B cell (primary cell): Measurements from ENCODE around the gene MEIS3. TPM values are rescaled to one million over a fixed set of nuclear protein-coding genes. Genes with fewer than 3 reads are reported as not detected.

ENCODE experiments used
- ATAC-seq: fragments of 200-7000 bp; cut with Tn5 transposase; one replicate; pipeline ENCODE4 v1.10.0; 2021; ENCODE audit warnings: low read depth, mild to moderate bottlenecking, moderate number of reproducible peaks, moderate library complexity
- CTCF ChIA-PET: fragments of 350-600 bp; sonication (Branson Sonifier 250); formaldehyde crosslinking; loops from one replicate; lab custom pipeline; 2021; ENCODE audit warnings: antibody characterized with exemption, inconsistent platforms; lab: Charles Lee
- POLR2A ChIA-PET: fragments of 350-600 bp; sonication (Branson Sonifier 250); formaldehyde crosslinking; loops from one replicate; lab custom pipeline; 2021; ENCODE audit warnings: antibody characterized with exemption; lab: Charles Lee
- DNase-seq: peaks from one replicate; pipeline ENCODE4 v3.0.0; 2013
- H2AFZ ChIP-seq: 2 replicates; pipeline ENCODE4 v1.6.1; 2012; ENCODE audit warnings: mild to moderate bottlenecking, low read depth, low read length; ENCODE audit not compliant: insufficient read depth, poor library complexity, severe bottlenecking
- H3K27ac ChIP-seq, 2 donors: 1 replicate in 1 of 2; 2 replicates in 1 of 2; pipeline ENCODE4 v1.5.1; 2012 to 2013; ENCODE audit warnings: low read length in 2 of 2, mild to moderate bottlenecking in 2 of 2, moderate library complexity in 1 of 2
- H3K27me3 ChIP-seq, 4 experiments: fragments of 200-600 bp in 1 of 4; sonication (generic) in 1 of 4; replicated peaks in 1 of 4; 1 replicate in 2 of 4; 2 replicates in 2 of 4; pipeline versions ENCODE4 v1.6.1 to v1.7.0; 2013 to 2016; ENCODE audit warnings: low read length in 3 of 4, mild to moderate bottlenecking in 2 of 4, mixed read lengths in 1 of 4, moderate library complexity in 1 of 4; ENCODE audit not compliant: insufficient read depth in 4 of 4, control insufficient read depth in 3 of 4; ENCODE audit errors: control extremely low read depth in 1 of 4
- H3K36me3 ChIP-seq, 2 experiments: replicated peaks in 1 of 2; 1 replicate in 1 of 2; 2 replicates in 1 of 2; pipeline versions ENCODE4 v1.6.1 to v1.7.1; 2013; ENCODE audit warnings: low read length in 1 of 2; ENCODE audit not compliant: insufficient read depth in 2 of 2, control insufficient read depth in 1 of 2; ENCODE audit errors: control extremely low read depth in 1 of 2, extremely low read depth in 1 of 2
- H3K4me1 ChIP-seq, 2 donors: fragments of 200-600 bp in 1 of 2; sonication (generic) in 1 of 2; 1 replicate in 1 of 2; 2 replicates in 1 of 2; pipeline versions ENCODE4 v1.5.1 to v1.6.1; 2013 to 2017; ENCODE audit warnings: low read length in 2 of 2; ENCODE audit not compliant: control insufficient read depth in 2 of 2, insufficient read depth in 2 of 2
- H3K4me2 ChIP-seq: replicated peaks from 2 replicates; pipeline ENCODE3; 2012; ENCODE audit warnings: mild to moderate bottlenecking, low read depth, low read length; ENCODE audit not compliant: poor library complexity, severe bottlenecking
- H3K4me3 ChIP-seq, 5 experiments: fragments of 200-600 bp in 1 of 5; sonication (generic) in 1 of 5; 1 replicate in 3 of 5; 2 replicates in 2 of 5; pipeline versions ENCODE4 v1.5.1 to v1.7.0; 2011 to 2016; ENCODE audit warnings: low read length in 4 of 5, mild to moderate bottlenecking in 4 of 5, low read depth in 2 of 5, control low read depth in 1 of 5, moderate library complexity in 1 of 5; ENCODE audit not compliant: insufficient read depth in 1 of 5; ENCODE audit errors: control extremely low read depth in 1 of 5, extremely low read depth in 1 of 5
- H3K79me2 ChIP-seq: fragments of 200-600 bp; sonication (generic); one replicate; pipeline ENCODE4 v1.6.0; 2016; ENCODE audit warnings: low read length; ENCODE audit not compliant: control insufficient read depth, insufficient read depth
- H3K9ac ChIP-seq: fragments of 200-600 bp; sonication (generic); 2 replicates; pipeline ENCODE4 v1.6.1; 2017; ENCODE audit warnings: mild to moderate bottlenecking, low read length, moderate library complexity
- H3K9me3 ChIP-seq, 3 donors: one replicate each; pipeline versions ENCODE4 v1.6.1 to v1.7.1; 2013; ENCODE audit warnings: low read length in 2 of 3; ENCODE audit not compliant: control insufficient read depth in 2 of 3, insufficient read depth in 1 of 3; ENCODE audit errors: control extremely low read depth in 1 of 3
- H4K20me1 ChIP-seq: 2 replicates; pipeline ENCODE4 v1.6.0; 2012; ENCODE audit warnings: mild to moderate bottlenecking, low read length; ENCODE audit not compliant: insufficient read depth, control insufficient read depth, poor library complexity, severe bottlenecking
- H3K27ac Mint-ChIP-seq: one replicate; pipeline ENCODE4 v1.8.0; 2021; ENCODE audit warnings: mixed read lengths
- H3K27me3 Mint-ChIP-seq: one replicate; pipeline ENCODE4 v1.8.0; 2021; ENCODE audit warnings: mixed read lengths
- H3K4me1 Mint-ChIP-seq: one replicate; pipeline ENCODE4 v1.8.0; 2021; ENCODE audit warnings: mixed read lengths
- H3K4me3 Mint-ChIP-seq: one replicate; pipeline ENCODE4 v1.8.0; 2021; ENCODE audit warnings: mixed read lengths
- H3K9me3 Mint-ChIP-seq: one replicate; pipeline ENCODE4 v1.8.0; 2022; ENCODE audit warnings: mixed read lengths; ENCODE audit not compliant: insufficient read depth
- EZH2 ChIP-seq: IDR thresholded peaks from 2 replicates; pipeline ENCODE4 v1.6.1; 2012; ENCODE audit warnings: borderline replicate concordance, low read depth, mild to moderate bottlenecking, moderate library complexity, low read length; ENCODE audit not compliant: insufficient read depth, poor library complexity, severe bottlenecking
- WGBS: methylation state at CpG from one replicate; pipeline ENCODE4 v1.1.5; 2013; ENCODE audit warnings: missing lambda C conversion rate; ENCODE audit not compliant: insufficient coverage; 5-methylcytosine and 5-hydroxymethylcytosine counted together
- intact Hi-C: fragments of 100-400 bp; cut with micrococcal nuclease; formaldehyde crosslinking; loops from one replicate; pipeline ENCODE4 v1.10.0; 2022
- polyA plus RNA-seq: library from polyadenylated mRNA; depleted of rRNA; stranded (reverse); fragments of >200 nt; gene quantifications from 2 replicates; pipeline ENCODE4 v1.2.3, GENCODE V29; 2012
- total RNA-seq, 2 donors: library from RNA; stranded (reverse); fragments of 120-200 nt in 1 of 2; gene quantifications; 1 replicate in 1 of 2; 2 replicates in 1 of 2; pipeline versions ENCODE4 v1.2.3 to v1.2.4, GENCODE V29; 2013 to 2022
- TF ChIP-seq, protein P1 (sequence below): fragments of 200-600 bp; IDR thresholded peaks from one replicate; pipeline ENCODE4 v1.8.0; 2022; ENCODE audit warnings: antibody characterized with exemption, mild to moderate bottlenecking

MEIS3 gene
- total and polyA plus RNA-seq, 2 donors (not counting 1 experiment from before 2014, with no cell fraction given), result not detected

- Mint-ChIP-seq H3K4me3 (no peak overlapping the region), H3K9me3 (no peaks in the 10 kb centered on the region), H3K27ac (no peak overlapping the region), H3K27me3 (peaks cover 76% of the 10 kb centered on the region), H3K4me1 (peaks cover 28% of the 10 kb centered on the region)
- Histone ChIP-seq H3K4me3 (no peak overlapping the region), H3K4me1 (peaks cover 32 to 42% of the 10 kb centered on the region in 2 donors), H3K4me2 (no peak overlapping the region), H3K9me3 (peaks cover 0 to 44% (median 6%) of the 10 kb centered on the region in 3 donors), H4K20me1 (no peaks in the 10 kb centered on the region), H3K36me3 (no peaks in the 10 kb centered on the region), H2AFZ (no peak overlapping the region), H3K27ac (no peak overlapping the region), H3K27me3 (peaks cover 0 to 86% (median 48%) of the 10 kb centered on the region in 4 experiments), H3K79me2 (no peaks in the 10 kb centered on the region), H3K9ac (no peak overlapping the region)
- intact Hi-C loops, result no loop called here
- POLR2A ChIA-PET, result no interaction called here
- WGBS, result 26% methylated on average over 18 of the region's 22 CpGs
- no peak for TF ChIP-seq EZH2
- TF ChIP-seq, protein P1, sequence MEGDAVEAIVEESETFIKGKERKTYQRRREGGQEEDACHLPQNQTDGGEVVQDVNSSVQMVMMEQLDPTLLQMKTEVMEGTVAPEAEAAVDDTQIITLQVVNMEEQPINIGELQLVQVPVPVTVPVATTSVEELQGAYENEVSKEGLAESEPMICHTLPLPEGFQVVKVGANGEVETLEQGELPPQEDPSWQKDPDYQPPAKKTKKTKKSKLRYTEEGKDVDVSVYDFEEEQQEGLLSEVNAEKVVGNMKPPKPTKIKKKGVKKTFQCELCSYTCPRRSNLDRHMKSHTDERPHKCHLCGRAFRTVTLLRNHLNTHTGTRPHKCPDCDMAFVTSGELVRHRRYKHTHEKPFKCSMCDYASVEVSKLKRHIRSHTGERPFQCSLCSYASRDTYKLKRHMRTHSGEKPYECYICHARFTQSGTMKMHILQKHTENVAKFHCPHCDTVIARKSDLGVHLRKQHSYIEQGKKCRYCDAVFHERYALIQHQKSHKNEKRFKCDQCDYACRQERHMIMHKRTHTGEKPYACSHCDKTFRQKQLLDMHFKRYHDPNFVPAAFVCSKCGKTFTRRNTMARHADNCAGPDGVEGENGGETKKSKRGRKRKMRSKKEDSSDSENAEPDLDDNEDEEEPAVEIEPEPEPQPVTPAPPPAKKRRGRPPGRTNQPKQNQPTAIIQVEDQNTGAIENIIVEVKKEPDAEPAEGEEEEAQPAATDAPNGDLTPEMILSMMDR, result no peak
- DNase-seq (no peak), ATAC-seq (no peak)
- CTCF ChIA-PET, result interaction anchor here (1.5 kb wide), 1 partner anchor 254 kb away, joined by 3 read pairs; no protein-coding TSS in a partner anchor
Observed at GRCh38 chr19:47444388-47444821, 25.1 kb upstream of the MEIS3 start.

DNA sequence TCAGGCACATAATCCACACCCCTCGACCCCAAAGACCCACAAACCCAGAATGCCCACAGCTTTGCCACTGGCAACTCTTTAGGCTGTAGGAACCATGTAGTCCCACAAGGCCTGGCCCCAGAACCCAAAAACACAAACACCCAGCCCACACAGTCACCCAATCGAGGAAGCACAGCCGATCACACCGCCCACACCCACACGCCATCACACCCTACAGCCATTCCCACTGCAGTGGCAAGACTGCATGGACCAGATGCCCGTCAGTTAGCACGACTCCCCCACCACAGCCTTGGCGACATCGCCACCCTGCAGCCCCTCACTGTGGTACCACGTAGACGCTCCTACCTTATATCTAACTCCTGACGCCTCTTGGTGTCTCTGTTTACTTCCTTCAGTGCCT lies 24.0 kb upstream of the MEIS3 start:
- H2AFZ ChIP-seq, result no peak overlapping the region
- H3K36me3 ChIP-seq, result no peaks in the 10 kb centered on the region
- intact Hi-C loops, result no loop called here
- H3K27ac ChIP-seq, result no peak overlapping the region
- no peak overlapping the region for H3K9ac ChIP-seq
- ChIA-PET POLR2A (no interaction called here), CTCF (no interaction called here)
- no peak overlapping the region for H3K4me2 ChIP-seq
- peaks cover 0 to 50% (median 6%) of the 10 kb centered on the region in 3 donors for H3K9me3 ChIP-seq
- DNase-seq (no peak), ATAC-seq (no peak)
- no peak overlapping the region for H3K4me3 ChIP-seq
- H3K4me1 ChIP-seq, result peaks cover 32 to 42% of the 10 kb centered on the region in 2 donors
- no peaks in the 10 kb centered on the region for H3K9me3 Mint-ChIP-seq
- WGBS, result 63% methylated on average over 12 of the region's 12 CpGs
- peaks cover 75% of the 10 kb centered on the region for H3K27me3 Mint-ChIP-seq
- TF ChIP-seq EZH2, result no peak
- TF ChIP-seq, protein P1, result no peak
- H3K27me3 ChIP-seq, result peaks cover 0 to 81% (median 47%) of the 10 kb centered on the region in 4 experiments
- H3K79me2 ChIP-seq, result no peaks in the 10 kb centered on the region
- peaks cover 27% of the 10 kb centered on the region for H3K4me1 Mint-ChIP-seq
- no peaks in the 10 kb centered on the region for H4K20me1 ChIP-seq
- H3K27ac Mint-ChIP-seq, result no peak overlapping the region
- no peak overlapping the region for H3K4me3 Mint-ChIP-seq
